SW 1271 (cell line): ENCODE results near the gene SRGAP2C.
"Not testable (repeated sequence)": the region's sequence is repeated elsewhere in the genome, so short reads cannot be mapped to it uniquely, and the experiment has no call there.

Source experiments
- DNase-seq, 2 experiments: peaks; one replicate each; lab custom pipeline; 2025; lab: John Stamatoyannopoulos, UW

The SRGAP2C gene

GRCh38 chr1:121385162-121385561, 200.4 kb downstream of the SRGAP2C start:
- DNase-seq = not testable (repeated sequence)

- DNase-seq = not testable (repeated sequence)
Measured at GRCh38 chr1:121385563-121386288, 201.0 kb downstream of the SRGAP2C start.

- DNase-seq = not testable (repeated sequence)
Measured at GRCh38 chr1:121386319-121386948, 201.7 kb downstream of the SRGAP2C start.

GRCh38 chr1:121389895-121390560, 205.3 kb downstream of the SRGAP2C start:
- DNase-seq = not testable (repeated sequence)

- not testable (repeated sequence) for DNase-seq
Measured at GRCh38 chr1:121392130-121392529, 207.4 kb downstream of the SRGAP2C start.

- DNase-seq = not testable (repeated sequence)
Measured at GRCh38 chr1:121395718-121396201, 211.0 kb downstream of the SRGAP2C start.

- not testable (repeated sequence) for DNase-seq
Measured at GRCh38 chr1:121396335-121397081, 211.7 kb downstream of the SRGAP2C start.

GRCh38 chr1:121397101-121397500, 212.3 kb downstream of the SRGAP2C start:
- DNase-seq = not testable (repeated sequence)

GRCh38 chr1:121399193-121399592, 214.4 kb downstream of the SRGAP2C start:
- not testable (repeated sequence) for DNase-seq

GRCh38 chr1:121400108-121400507, 215.3 kb downstream of the SRGAP2C start:
- DNase-seq = not testable (repeated sequence)

- not testable (repeated sequence) for DNase-seq
Measured at GRCh38 chr1:121400541-121401310, 216.0 kb downstream of the SRGAP2C start.

GRCh38 chr1:121401375-121401955, 216.7 kb downstream of the SRGAP2C start:
- not testable (repeated sequence) for DNase-seq

GRCh38 chr1:121403254-121403653, 218.5 kb downstream of the SRGAP2C start:
- DNase-seq = not testable (repeated sequence)

- no peak for DNase-seq
Measured at GRCh38 chr1:121408354-121408753, 223.6 kb downstream of the SRGAP2C start.

- DNase-seq = no peak
Measured at GRCh38 chr1:121413821-121414220, 229.0 kb downstream of the SRGAP2C start.

GRCh38 chr1:121414905-121415304, 230.1 kb downstream of the SRGAP2C start:
- no peak for DNase-seq

- no peak for DNase-seq
Measured at GRCh38 chr1:121417325-121417923, 232.6 kb downstream of the SRGAP2C start.

GRCh38 chr1:121418369-121419049, 233.7 kb downstream of the SRGAP2C start:
- DNase-seq = no peak

- not testable (repeated sequence) for DNase-seq
Measured at GRCh38 chr1:121419050-121419615, 234.4 kb downstream of the SRGAP2C start.
